ENCODE data around the gene CCDC188. TPM values are rescaled to one million over a fixed set of nuclear protein-coding genes. Genes with fewer than 3 reads are reported as not detected.

Gene CCDC188
- total and polyA plus RNA-seq, 2 of the 4 experiments (the other 2 are of a cell fraction) = 0.10 TPM; not detected in 1

DNA sequence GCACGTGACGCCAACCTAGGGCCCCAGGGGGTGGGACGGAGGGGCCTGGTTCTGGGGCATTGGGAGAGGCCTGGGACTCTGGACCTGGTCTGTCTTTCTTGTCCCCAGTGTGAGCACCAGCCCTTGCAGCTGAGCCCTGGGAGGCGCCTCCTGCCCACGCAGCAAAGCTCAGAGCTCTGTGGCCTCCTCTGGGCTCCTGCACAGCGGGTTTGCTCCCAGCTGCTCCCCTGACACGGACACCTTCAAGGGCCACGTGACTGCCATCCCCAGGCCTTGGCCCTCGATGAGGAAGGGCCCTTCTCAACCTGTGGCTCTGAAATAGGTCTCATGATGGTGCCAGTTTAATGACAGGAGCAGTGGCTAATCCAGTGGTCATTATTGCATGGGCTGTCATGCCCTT is 31.5 kb upstream of the CCDC188 start:
- ChIA-PET CTCF (no interaction called here), POLR2A (ENCODE audit: unreplicated experiment) (no interaction called here)
- no peak overlapping the region for H2BK15ac ChIP-seq (ENCODE audit: low read depth, low read length)
- H4K91ac ChIP-seq (ENCODE audit: insufficient read depth, low read depth, low read length) = no peak overlapping the region
- H4K20me1 ChIP-seq (ENCODE audit: insufficient read depth, low read length) = no peaks in the 10 kb centered on the region
- H2BK20ac ChIP-seq (ENCODE audit: low read depth, low read length) = no peak overlapping the region
- H4K5ac ChIP-seq (ENCODE audit: low read depth, low read length) = no peak overlapping the region
- DNase-seq (no peak), ATAC-seq (ENCODE audit: low read depth) (no peak)
- H3K4me2 ChIP-seq (ENCODE audit: low read depth, low read length) = no peak overlapping the region
- peaks cover 44% of the 10 kb centered on the region for H3K27me3 ChIP-seq (ENCODE audit: control insufficient read depth, insufficient read depth, low read length)
- no peak overlapping the region for H2AFZ ChIP-seq (replicated peaks; ENCODE audit: low read length, poor library complexity)
- no peak overlapping the region for H3K27ac ChIP-seq (ENCODE audit: insufficient read depth, low read length)
- H3K9me3 ChIP-seq (ENCODE audit: control insufficient read depth, insufficient read depth, low read length) = no peaks in the 10 kb centered on the region
- no TSS peak for BruUV-seq (replicated peaks)
- intact Hi-C loops (cut with micrococcal nuclease) (no loop called here), dilution Hi-C loops (cut with HindIII; ENCODE audit: low sequenced_read_pairs, unreplicated experiment) (no loop called here), in situ Hi-C loops (cut with MboI; ENCODE audit: low sequenced_read_pairs) (no loop called here)
- no peaks in the 10 kb centered on the region for H3K9me1 ChIP-seq (ENCODE audit: insufficient read depth, low read length)
- H2AK5ac ChIP-seq (ENCODE audit: low read depth, low read length) = no peak overlapping the region
- no peak for TF ChIP-seq RFX5 (IDR thresholded peaks at IDR 0.05; ENCODE audit: low read depth, low read length)
- no peak for TF ChIP-seq CTCF (conservative IDR thresholded peaks at IDR 0.05; ENCODE audit: low read depth, low read length)
- no peak for TF ChIP-seq CEBPB (IDR thresholded peaks at IDR 0.05; ENCODE audit: low read depth, low read length)
- TF ChIP-seq, protein P1, sequence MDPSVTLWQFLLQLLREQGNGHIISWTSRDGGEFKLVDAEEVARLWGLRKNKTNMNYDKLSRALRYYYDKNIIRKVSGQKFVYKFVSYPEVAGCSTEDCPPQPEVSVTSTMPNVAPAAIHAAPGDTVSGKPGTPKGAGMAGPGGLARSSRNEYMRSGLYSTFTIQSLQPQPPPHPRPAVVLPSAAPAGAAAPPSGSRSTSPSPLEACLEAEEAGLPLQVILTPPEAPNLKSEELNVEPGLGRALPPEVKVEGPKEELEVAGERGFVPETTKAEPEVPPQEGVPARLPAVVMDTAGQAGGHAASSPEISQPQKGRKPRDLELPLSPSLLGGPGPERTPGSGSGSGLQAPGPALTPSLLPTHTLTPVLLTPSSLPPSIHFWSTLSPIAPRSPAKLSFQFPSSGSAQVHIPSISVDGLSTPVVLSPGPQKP (IDR thresholded peaks at IDR 0.05; ENCODE audit: borderline replicate concordance, low read depth, low read length) = no peak
- TF ChIP-seq MXI1 (IDR thresholded peaks at IDR 0.05; ENCODE audit: borderline replicate concordance, low read depth, low read length) = no peak
- TF ChIP-seq USF2 (IDR thresholded peaks at IDR 0.05; ENCODE audit: low read depth, low read length) = no peak
- no peak for TF ChIP-seq BHLHE40 (IDR thresholded peaks at IDR 0.05; ENCODE audit: low read depth, low read length)
- no peak for TF ChIP-seq CHD1 (IDR thresholded peaks at IDR 0.05; ENCODE audit: low read depth, low read length)
- no peak for TF ChIP-seq MAZ (IDR thresholded peaks at IDR 0.05; ENCODE audit: borderline replicate concordance, low read depth, low read length)
- no peak for TF ChIP-seq POLR2A (IDR thresholded peaks at IDR 0.05; ENCODE audit: low read depth, low read length)
- no peak for TF ChIP-seq NFE2L2 (IDR thresholded peaks at IDR 0.05; ENCODE audit: low read depth, low read length)
- no peak for TF ChIP-seq FOS (IDR thresholded peaks at IDR 0.05; ENCODE audit: low read depth, low read length)
- no peak for TF ChIP-seq MAFK (IDR thresholded peaks at IDR 0.05; ENCODE audit: low read depth, low read length)
- no peak for TF ChIP-seq RAD21 (IDR thresholded peaks at IDR 0.05; ENCODE audit: low read length)
- TF ChIP-seq SMC3 (IDR thresholded peaks at IDR 0.05; ENCODE audit: low read depth, low read length) = no peak
- no peak for TF ChIP-seq RCOR1 (IDR thresholded peaks at IDR 0.05; ENCODE audit: insufficient replicate concordance, low read length)
- H3K36me3 ChIP-seq (ENCODE audit: control insufficient read depth, insufficient read depth, low read length) = no peaks in the 10 kb centered on the region
- H3K14ac ChIP-seq (replicated peaks; ENCODE audit: low read depth, low read length) = no peak overlapping the region
- H2BK5ac ChIP-seq (ENCODE audit: low read depth, low read length, poor library complexity, severe bottlenecking) = no peak overlapping the region
- H3K18ac ChIP-seq (ENCODE audit: low read depth, low read length) = no peak overlapping the region
- H2BK120ac ChIP-seq (ENCODE audit: low read depth, low read length) = no peak overlapping the region
- 100% methylated on average over 1 of the region's 9 CpGs; no CpG with 5 or more reads in 1 of the 2 experiments for WGBS, 2 experiments (ENCODE audit: extremely low coverage in 2 of 2, insufficient read length in 1 of 2)
- H3K23ac ChIP-seq (ENCODE audit: low read depth, low read length) = no peak overlapping the region
- H3K56ac ChIP-seq (ENCODE audit: extremely low read depth, insufficient read depth, low read length) = no peak overlapping the region
- H3K9ac ChIP-seq (ENCODE audit: low read depth, low read length) = no peak overlapping the region
- H3K79me1 ChIP-seq (ENCODE audit: low read depth in 1 of 2, low read length in 2 of 2) = no peaks in the 10 kb centered on the region
- no peak overlapping the region for H2AK9ac ChIP-seq (replicated peaks; ENCODE audit: low read depth, low read length, poor library complexity)
- no peaks in the 10 kb centered on the region for H3K4me1 ChIP-seq (ENCODE audit: control insufficient read depth, insufficient read depth, low read length)
- no peak overlapping the region for H3K4me3 ChIP-seq (ENCODE audit: insufficient read depth, low read depth, low read length)
- H3K4ac ChIP-seq (ENCODE audit: low read depth, low read length) = no peak overlapping the region
- H4K8ac ChIP-seq (ENCODE audit: low read depth in 2 of 2, low read length in 2 of 2) = no peak overlapping the region
